ENCODE measurements around the gene ADAR.
A peak's percentile ranks its signal among the peaks of the same experiment; 100 is the strongest.

The ADAR gene

GRCh38 chr1:154582885-154583284, 25.1 kb downstream of the ADAR start:
- peak overlapping the region; percentile 38 for H3K27ac ChIP-seq
- TF ChIP-seq CTCF (conservative IDR thresholded peaks at IDR 0.05) = no peak

GRCh38 chr1:154581766-154582165, 26.2 kb downstream of the ADAR start:
- no peak overlapping the region for H3K27ac ChIP-seq
- no peak for TF ChIP-seq CTCF (conservative IDR thresholded peaks at IDR 0.05)

GRCh38 chr1:154579374-154579773, 28.6 kb downstream of the ADAR start:
- TF ChIP-seq CTCF (conservative IDR thresholded peaks at IDR 0.05) = no peak
- H3K27ac ChIP-seq = no peak overlapping the region

- TF ChIP-seq CTCF (conservative IDR thresholded peaks at IDR 0.05) = no peak
- H3K27ac ChIP-seq = peak overlapping the region; percentile 21; the same call in 1 of the 2 replicates
Measured at GRCh38 chr1:154578058-154578418, 29.9 kb downstream of the ADAR start.

GRCh38 chr1:154577346-154578057, 30.5 kb downstream of the ADAR start:
- TF ChIP-seq CTCF (conservative IDR thresholded peaks at IDR 0.05) = no peak
- 0 out of 2 replicates have a peak overlapping the region, but pooled peaks have one; percentile 21 for H3K27ac ChIP-seq

- no peak for TF ChIP-seq CTCF (conservative IDR thresholded peaks at IDR 0.05)
- no peak overlapping the region; the same call in 1 of the 2 replicates for H3K27ac ChIP-seq
Measured at GRCh38 chr1:154575951-154576566, 31.9 kb downstream of the ADAR start.

- peak overlapping the region; percentile 55 for H3K27ac ChIP-seq
- no peak for TF ChIP-seq CTCF (conservative IDR thresholded peaks at IDR 0.05)
Measured at GRCh38 chr1:154575147-154575927, 32.6 kb downstream of the ADAR start.

Data from VCaP (cell line).